Activated CD4-positive, alpha-beta memory T cell treated with anti-CD3 and anti-CD28 coated beads, Interleukin-2, amount 10 ng/mL, durations not matched to agents 7 days and 5 days (primary cell): ENCODE results near the gene POLR2L. TPM values are rescaled to one million over a fixed set of nuclear protein-coding genes. Genes with fewer than 3 reads are reported as not detected.

Experiments used
- CTCF ChIA-PET: fragments of 350-600 bp; sonication (Branson Sonifier 250); formaldehyde crosslinking; loops from one replicate; lab custom pipeline; 2021; ENCODE audit warnings: antibody characterized with exemption, inconsistent platforms; lab: Charles Lee
- POLR2A ChIA-PET: fragments of 350-600 bp; sonication (Branson Sonifier 250); formaldehyde crosslinking; loops from one replicate; lab custom pipeline; 2021; ENCODE audit warnings: antibody characterized with exemption; lab: Charles Lee
- DNase-seq: peaks from one replicate; pipeline ENCODE4 v3.0.0-alpha.2; 2020
- H3K27ac Mint-ChIP-seq: one replicate; pipeline ENCODE4 v1.8.0; 2021; ENCODE audit warnings: mild to moderate bottlenecking, mixed read lengths
- H3K27me3 Mint-ChIP-seq: one replicate; pipeline ENCODE4 v1.8.0; 2021; ENCODE audit warnings: mixed read lengths
- H3K36me3 Mint-ChIP-seq: one replicate; pipeline ENCODE4 v1.8.0; 2021; ENCODE audit warnings: low read depth, mixed read lengths
- H3K4me1 Mint-ChIP-seq: one replicate; pipeline ENCODE4 v1.8.0; 2021; ENCODE audit warnings: mixed read lengths
- H3K4me3 Mint-ChIP-seq: one replicate; pipeline ENCODE4 v1.8.0; 2021; ENCODE audit warnings: mild to moderate bottlenecking, mixed read lengths
- H3K9me3 Mint-ChIP-seq: one replicate; pipeline ENCODE4 v1.8.0; 2021; ENCODE audit warnings: mixed read lengths
- total RNA-seq, 2 experiments: library from RNA; stranded (reverse); gene quantifications; one replicate each; pipeline ENCODE4 v1.2.3, GENCODE V29; 2021

POLR2L gene
- total RNA-seq, 2 experiments from 2014 or later = 59.3 to 61.5 TPM

DNA sequence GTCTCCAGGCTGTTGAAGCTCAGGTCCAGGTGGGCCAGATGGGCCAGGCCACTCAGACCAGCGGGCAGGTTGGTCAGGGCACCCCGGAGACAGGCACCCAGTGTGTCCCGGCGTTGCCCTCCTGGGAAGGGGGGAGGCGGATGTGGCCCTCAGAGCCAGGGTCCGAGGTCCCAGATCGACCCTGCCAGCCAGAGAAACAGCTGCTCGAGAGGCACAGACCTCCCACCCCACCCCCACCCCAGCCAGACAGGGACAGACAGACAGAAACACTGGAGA, 38.9 kb downstream of the POLR2L start:
- ChIA-PET POLR2A (interaction anchor here (1.1 to 4.1 kb wide), 4 partner anchors 7 to 40 kb away, joined by 3 to 21 read pairs (median 16); partner anchors contain the start of genes GATD1, PNPLA2 and TSPAN4), CTCF (no interaction called here)
- Mint-ChIP-seq H3K4me3 (peak overlapping the region; percentile 82), H3K9me3 (no peaks in the 10 kb centered on the region), H3K4me1 (peaks cover 37% of the 10 kb centered on the region), H3K27ac (no peak overlapping the region), H3K36me3 (peaks cover 18% of the 10 kb centered on the region), H3K27me3 (no peaks in the 10 kb centered on the region)
- no peak for DNase-seq

DNA sequence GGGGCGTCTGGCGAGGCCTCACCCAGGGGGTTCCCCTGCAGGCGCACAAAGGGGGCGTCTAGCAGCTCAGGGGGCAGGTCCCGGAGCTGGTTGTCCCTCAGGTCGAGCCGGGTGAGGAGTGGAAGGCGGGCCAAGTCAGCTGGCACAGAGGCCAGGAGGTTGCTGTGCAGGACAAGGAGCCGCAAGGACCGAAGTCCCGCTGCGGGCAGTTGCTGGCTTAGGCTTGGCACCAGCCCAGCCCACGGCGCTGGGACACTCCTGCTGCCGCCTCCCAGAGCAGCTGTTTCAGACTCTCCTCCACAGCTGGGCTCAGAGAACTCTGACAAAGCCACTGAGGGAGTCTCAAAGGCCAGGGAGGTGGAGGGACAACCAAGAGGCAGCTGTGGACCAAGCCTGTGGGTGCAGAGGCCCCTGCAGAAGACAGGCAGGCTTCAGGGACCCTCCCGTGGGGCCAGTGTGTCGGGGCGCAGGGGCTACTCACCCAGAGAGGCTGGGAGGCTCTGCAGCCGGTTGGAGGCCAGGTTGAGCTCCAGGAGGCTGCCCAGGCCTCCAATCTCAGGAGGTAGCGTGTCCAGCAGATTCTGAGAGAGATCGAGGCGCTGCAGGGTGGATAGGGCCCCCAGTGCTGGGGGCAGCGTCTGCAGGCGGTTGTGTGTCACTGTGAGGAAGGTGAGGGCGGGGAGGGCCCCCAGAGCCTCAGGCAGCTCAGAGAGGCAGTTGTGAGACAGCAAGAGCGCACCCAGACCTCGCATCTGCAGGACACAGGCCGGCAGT, 39.4 kb downstream of the POLR2L start:
- ChIA-PET POLR2A (interaction anchor here (2.3 kb wide), 1 partner anchor 25 kb away, joined by 12 read pairs; the partner anchor contains the start of gene GATD1), CTCF (no interaction called here)
- Mint-ChIP-seq H3K27ac (no peak overlapping the region), H3K36me3 (peaks cover 18% of the 10 kb centered on the region), H3K27me3 (no peaks in the 10 kb centered on the region), H3K4me1 (peaks cover 32% of the 10 kb centered on the region), H3K9me3 (no peaks in the 10 kb centered on the region), H3K4me3 (peak overlapping the region; percentile 82)
- DNase-seq = no peak

DNA sequence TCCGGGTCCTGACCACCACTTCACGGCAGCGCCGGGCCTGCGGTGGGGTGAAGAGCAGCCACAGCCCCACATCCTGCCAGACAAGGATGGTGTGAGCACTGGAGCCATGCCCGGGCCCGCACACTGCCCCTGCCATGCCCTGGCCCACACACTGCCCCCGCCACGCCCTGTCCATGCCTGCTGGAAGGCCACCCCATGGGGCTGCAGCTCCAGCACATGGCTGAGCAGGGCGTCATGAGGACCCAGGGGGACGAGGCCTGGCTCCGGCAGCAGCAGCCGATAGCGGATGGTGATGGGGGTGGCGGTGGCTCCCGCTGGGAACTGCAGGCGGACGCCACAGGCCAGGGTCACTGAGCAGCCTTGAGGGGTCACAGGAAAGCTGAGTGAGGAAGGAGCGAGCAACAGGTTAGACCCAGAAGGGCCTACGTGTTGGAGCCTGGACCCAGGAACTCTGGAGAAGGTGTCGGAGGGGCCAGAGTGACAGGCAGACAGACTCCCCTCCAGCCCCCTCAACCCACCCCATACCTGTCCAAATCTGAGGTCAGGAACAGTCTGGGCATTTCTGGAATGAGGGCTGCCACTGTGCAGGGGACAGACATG, 40.2 kb downstream of the POLR2L start:
- Mint-ChIP-seq H3K9me3 (no peaks in the 10 kb centered on the region), H3K27me3 (no peaks in the 10 kb centered on the region), H3K36me3 (peaks cover 18% of the 10 kb centered on the region), H3K4me1 (peaks cover 32% of the 10 kb centered on the region), H3K4me3 (no peak overlapping the region), H3K27ac (no peak overlapping the region)
- CTCF ChIA-PET = no interaction called here
- POLR2A ChIA-PET = interaction anchor here (1.3 kb wide), 1 partner anchor 18 kb away, joined by 3 read pairs; no protein-coding TSS in a partner anchor
- DNase-seq = no peak

DNA sequence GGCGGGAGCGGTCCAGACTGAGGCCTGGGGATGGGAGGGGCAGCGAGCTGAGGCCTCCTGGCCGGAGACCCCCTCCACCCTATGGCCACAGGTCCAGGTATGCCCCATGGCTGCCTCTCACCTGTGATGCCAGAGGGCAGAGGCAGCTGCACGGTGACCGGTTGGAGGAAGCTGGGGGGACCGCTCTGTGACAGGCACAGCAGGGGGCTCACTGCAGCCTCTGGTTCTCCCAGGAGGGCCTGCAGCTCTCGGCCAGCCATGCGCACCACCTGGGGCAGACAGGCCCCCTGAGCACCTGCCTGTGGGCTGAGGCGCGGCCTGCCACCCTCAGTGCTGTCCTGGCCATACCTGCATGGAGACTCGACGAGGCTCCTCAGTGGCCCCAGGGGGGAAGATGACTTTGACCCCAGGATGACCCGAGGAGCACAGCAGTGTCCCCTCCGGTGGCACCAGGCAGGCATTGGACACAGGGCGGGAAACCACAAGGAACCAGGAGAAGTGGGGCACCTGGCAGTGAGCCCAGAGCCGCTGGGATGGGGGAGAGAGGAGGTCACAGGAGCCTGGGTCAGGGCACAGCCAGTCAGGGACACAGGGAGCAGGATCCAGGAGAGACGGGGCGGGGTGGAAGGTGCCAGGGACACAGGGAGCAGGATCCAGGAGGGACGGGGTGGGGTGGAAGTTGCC, 41.1 kb downstream of the POLR2L start:
- Mint-ChIP-seq H3K27ac (no peak overlapping the region), H3K36me3 (peaks cover 18% of the 10 kb centered on the region), H3K4me3 (no peak overlapping the region), H3K27me3 (no peaks in the 10 kb centered on the region), H3K4me1 (peaks cover 37% of the 10 kb centered on the region), H3K9me3 (no peaks in the 10 kb centered on the region)
- CTCF ChIA-PET = no interaction called here
- POLR2A ChIA-PET = interaction anchor here (1.3 kb wide), 1 partner anchor 19 kb away, joined by 3 read pairs; no protein-coding TSS in a partner anchor
- no peak for DNase-seq

DNA sequence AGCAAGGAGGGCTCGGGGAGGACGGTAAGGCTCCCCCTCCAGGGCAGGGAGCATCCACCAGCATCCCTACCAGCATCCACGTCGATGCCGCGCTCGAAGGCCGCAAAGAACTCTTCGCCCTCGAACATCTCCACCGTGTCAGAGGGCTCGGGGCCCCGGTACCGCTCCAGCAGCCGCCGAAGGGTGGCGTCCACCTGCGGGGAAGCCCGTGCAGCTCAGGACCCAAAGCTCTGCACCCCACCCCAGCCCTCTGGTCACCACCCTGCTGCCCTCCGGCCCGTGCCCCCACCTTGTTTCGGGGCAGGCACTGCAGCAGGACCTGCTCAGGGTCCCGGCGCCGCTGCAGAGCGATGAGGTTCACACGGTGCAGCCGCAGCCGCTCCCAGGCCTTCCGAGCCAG, 41.9 kb downstream of the POLR2L start:
- ChIA-PET CTCF (no interaction called here), POLR2A (no interaction called here)
- Mint-ChIP-seq H3K4me1 (peaks cover 36% of the 10 kb centered on the region), H3K9me3 (no peaks in the 10 kb centered on the region), H3K27ac (no peak overlapping the region), H3K27me3 (no peaks in the 10 kb centered on the region), H3K36me3 (peaks cover 21% of the 10 kb centered on the region), H3K4me3 (no peak overlapping the region)
- no peak for DNase-seq

DNA sequence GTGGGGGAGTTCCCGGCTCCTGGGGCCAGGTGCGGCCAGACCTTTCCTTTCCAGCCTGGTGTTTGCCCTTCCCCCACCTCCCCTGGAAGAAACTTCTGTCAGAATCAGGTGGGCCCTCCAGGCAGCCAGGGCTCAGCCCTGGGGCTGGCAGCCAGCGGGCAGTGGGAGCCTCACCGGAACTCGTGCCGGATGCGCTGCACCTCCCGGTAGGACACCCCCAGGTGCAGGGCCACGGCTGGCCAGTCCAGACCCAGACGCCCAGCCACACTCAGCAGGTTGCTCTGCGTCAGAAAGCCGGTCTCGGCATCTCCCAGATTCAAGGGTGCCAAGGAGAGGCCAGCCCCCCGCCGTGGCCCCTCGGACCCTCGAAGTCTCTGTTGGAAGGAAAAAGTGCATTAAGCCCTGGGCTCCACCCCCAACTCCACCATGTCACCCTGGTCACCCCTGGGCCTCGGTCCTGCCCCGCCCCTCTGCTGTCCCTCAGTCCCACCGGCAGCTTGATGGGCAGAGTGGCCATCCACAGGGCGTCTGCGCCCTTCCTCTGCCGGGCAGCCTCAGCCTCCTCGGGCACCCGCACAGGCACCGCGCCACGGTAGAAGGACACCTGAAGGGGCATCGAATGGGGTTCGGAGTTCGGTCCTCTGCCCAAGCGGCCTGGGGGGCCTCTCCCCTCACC, 42.5 kb downstream of the POLR2L start:
- no peaks in the 10 kb centered on the region for H3K9me3 Mint-ChIP-seq
- H3K36me3 Mint-ChIP-seq = peaks cover 21% of the 10 kb centered on the region
- peaks cover 40% of the 10 kb centered on the region for H3K4me1 Mint-ChIP-seq
- no peak overlapping the region for H3K4me3 Mint-ChIP-seq
- ChIA-PET POLR2A (no interaction called here), CTCF (no interaction called here)
- no peaks in the 10 kb centered on the region for H3K27me3 Mint-ChIP-seq
- no peak for DNase-seq
- H3K27ac Mint-ChIP-seq = no peak overlapping the region

DNA sequence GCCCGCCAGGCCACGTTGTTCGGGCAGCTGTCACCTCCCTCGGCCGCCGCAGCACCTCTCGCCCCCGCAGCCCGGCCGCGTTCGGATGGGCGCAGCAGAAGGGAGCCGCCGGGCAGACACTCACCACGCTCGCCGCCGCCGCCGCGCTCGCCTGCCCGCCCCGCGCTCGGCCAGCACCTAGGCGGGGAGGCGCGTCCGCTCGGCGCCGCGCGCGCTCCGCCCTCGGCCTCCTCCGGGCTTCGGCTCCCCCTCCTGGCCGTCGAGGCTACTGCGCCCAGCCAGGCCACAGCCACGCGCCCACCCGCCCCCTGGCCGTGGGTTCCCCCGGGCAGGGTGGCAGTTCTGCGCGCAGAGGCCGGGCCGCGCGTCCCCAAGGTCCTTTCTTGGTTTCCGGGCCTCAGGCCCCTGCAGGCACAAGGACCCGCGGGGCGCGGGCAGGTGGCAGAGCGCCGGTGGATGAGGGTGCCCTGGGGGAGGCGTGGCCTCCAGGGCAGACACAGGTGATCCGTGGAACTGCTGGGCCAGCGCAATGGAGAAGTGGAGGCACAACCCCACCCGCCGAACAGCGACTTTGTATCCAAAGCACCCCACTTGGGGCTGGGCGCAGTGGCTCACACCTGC, 44.1 kb downstream of the POLR2L start, which contains the start of gene SLC25A22:
TSS of gene SLC25A22 (minus strand) at position 189 of the 621 bp plus-strand sequence. CDS start 3,275 bp downstream, outside the sequence.
- H3K4me3 Mint-ChIP-seq = peak within 1 kb of the TSS; percentile 93
- peaks cover 23% of the 10 kb centered on the region for H3K36me3 Mint-ChIP-seq
- peak; percentile 87 for DNase-seq
- ChIA-PET CTCF (interaction anchor here (0.8 to 1.4 kb wide), 2 partner anchors 11 to 32 kb away, joined by 3 read pairs; no protein-coding TSS in a partner anchor), POLR2A (interaction anchor here (0.7 to 3.9 kb wide), 2 partner anchors 11 kb away, joined by 3 to 23 read pairs; partner anchors contain the start of gene RPLP2)
- H3K9me3 Mint-ChIP-seq = no peaks in the 10 kb centered on the region
- H3K4me1 Mint-ChIP-seq = peaks cover 37% of the 10 kb centered on the region
- no peaks in the 10 kb centered on the region for H3K27me3 Mint-ChIP-seq
- peak within 1 kb of the TSS; percentile 89 for H3K27ac Mint-ChIP-seq

DNA sequence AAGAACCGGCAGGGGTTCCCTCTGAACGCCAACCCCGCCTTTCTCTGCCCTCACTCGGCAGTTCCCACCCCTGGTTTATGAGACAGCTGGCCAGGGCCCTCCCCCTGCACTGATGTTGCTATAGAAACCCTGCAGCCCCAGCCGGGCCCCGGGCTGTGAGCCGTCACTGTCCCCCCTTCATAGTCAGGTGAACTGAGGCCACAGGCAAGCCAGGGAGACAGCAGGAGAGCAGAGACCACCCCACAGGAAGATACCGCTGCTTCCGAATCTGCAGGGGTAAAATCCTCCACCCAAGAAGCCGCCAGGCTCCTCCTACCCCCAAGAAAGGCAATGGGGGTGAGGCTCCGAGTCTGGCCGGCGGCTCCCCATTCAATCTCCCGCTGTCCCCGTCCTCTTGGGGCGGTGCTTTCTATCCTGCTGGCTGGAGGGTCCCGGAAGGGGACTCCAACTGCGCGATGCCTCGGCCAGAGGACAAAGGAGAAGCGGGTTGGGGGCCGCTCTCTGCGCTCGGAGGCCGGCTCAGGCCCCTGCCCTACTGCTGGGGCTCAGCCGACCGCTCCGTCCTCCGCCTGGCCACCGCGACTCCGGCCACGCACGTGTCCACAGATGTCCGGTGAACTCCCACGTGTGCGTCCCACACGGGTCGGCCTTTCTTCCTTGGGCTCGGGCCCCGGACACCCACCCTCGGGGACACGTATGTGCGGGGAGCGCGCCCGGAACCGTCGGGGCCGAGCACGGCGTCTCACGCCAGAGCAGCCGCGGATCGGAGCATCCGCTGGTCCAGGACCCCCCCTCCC, 44.8 kb downstream of the POLR2L start:
- H3K4me1 Mint-ChIP-seq = peaks cover 33% of the 10 kb centered on the region
- no peaks in the 10 kb centered on the region for H3K9me3 Mint-ChIP-seq
- peaks cover 22% of the 10 kb centered on the region for H3K36me3 Mint-ChIP-seq
- peak overlapping the region; percentile 89 for H3K27ac Mint-ChIP-seq
- H3K27me3 Mint-ChIP-seq = no peaks in the 10 kb centered on the region
- ChIA-PET POLR2A (interaction anchor here (0.8 to 3.9 kb wide), 6 partner anchors 8 to 22 kb away, joined by 3 to 35 read pairs (median 16); partner anchors contain the start of genes GATD1, PIDD1, PNPLA2 and RPLP2), CTCF (interaction anchor here (1.4 kb wide), 1 partner anchor 33 kb away, joined by 3 read pairs; no protein-coding TSS in a partner anchor)
- peak overlapping the region; percentile 93 for H3K4me3 Mint-ChIP-seq
- peak; percentile 76 for DNase-seq

DNA sequence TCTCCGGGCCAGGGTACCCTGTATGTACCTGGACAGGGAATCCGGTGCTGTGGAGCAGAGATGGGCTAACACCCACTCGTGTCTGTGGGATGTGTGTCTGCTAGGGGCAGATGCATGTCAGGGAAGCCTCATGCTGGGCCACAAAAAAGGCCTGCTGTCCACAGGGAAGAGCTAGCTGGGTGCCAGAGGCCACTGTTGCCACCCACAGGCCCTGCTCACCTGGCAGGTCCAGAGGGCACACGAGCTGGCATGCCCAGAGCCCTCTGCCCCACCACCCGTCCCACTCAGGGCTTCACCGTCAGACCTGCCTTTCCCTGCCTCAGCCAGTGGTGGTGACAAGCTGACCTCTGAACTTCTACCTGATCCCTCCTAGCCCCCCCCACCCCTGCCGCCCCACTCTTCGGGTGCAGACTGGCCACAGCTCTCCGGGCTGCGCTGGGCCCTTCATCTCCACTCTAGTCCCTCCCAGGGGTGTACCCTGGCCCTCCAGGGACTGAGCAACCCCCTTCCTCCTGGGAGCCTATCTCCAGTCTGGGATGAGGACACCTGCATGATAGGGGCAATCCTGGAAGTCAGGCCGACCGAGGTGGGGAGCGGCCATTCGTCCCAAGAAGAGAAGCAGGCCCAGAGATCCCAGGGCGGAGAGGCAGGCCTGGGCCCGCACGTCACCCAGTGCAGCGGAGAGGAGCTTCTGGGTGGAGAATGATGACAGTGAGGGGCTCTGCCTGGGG, 45.6 kb downstream of the POLR2L start:
- peak overlapping the region; percentile 89 for H3K27ac Mint-ChIP-seq
- peaks cover 19% of the 10 kb centered on the region for H3K36me3 Mint-ChIP-seq
- DNase-seq = no peak
- ChIA-PET POLR2A (interaction anchor here (0.8 to 3.9 kb wide), 10 partner anchors 9 to 221 kb away, joined by 3 to 35 read pairs (median 4); partner anchors contain the start of genes GATD1, PHRF1, PIDD1 and PNPLA2), CTCF (no interaction called here)
- no peaks in the 10 kb centered on the region for H3K27me3 Mint-ChIP-seq
- peaks cover 32% of the 10 kb centered on the region for H3K4me1 Mint-ChIP-seq
- H3K9me3 Mint-ChIP-seq = no peaks in the 10 kb centered on the region
- H3K4me3 Mint-ChIP-seq = peak overlapping the region; percentile 93

DNA sequence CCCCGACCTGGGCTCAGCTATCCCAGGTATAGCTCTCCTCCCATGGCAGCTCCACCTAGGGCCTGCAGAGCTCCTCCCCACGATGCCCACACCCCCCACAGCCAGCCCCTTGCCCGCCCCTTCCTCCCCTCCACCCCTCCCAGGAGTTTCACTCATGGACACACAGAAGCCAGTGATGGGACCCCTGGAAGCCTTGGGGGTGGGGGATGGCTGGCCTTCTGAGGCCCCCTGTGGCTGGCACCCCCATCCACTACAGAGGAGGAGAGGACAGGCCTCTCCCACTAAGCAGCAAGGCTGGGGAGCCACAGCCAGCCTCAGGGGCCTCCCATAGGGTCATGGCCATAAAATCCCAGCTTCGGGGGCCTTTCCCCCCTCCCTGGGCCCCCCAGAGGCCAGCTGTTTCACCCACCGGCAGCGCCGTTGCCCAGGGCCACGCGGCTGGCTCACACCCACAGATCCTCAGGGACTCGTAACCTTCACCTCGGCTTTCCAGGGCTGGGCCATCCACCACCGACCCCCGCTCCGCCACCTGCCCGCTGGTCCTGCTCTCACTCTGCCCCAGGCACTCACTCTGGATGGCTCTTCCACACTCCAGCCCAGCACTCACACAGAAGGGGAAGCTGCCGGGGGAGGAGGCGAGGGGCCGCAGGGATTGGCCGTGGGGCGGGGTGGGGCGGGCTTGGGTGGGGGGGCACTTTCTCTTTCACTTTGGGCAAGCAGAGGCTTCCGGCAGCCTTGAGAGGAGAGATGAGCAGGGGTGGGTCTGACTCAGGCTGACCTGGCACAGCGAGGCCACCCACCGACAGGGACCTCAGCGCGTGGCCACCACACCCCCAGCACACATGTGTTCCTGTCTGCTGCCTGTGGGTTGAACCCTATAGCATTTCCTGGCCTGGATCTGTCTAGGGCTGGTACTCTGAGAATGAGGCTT, 46.4 kb downstream of the POLR2L start:
- no peaks in the 10 kb centered on the region for H3K9me3 Mint-ChIP-seq
- H3K27ac Mint-ChIP-seq = peak overlapping the region; percentile 89
- peaks cover 30% of the 10 kb centered on the region for H3K4me1 Mint-ChIP-seq
- H3K36me3 Mint-ChIP-seq = peaks cover 17% of the 10 kb centered on the region
- H3K27me3 Mint-ChIP-seq = no peaks in the 10 kb centered on the region
- CTCF ChIA-PET = no interaction called here
- POLR2A ChIA-PET = interaction anchor here (0.6 to 3.9 kb wide), 11 partner anchors 8 to 220 kb away, joined by 3 to 35 read pairs (median 4); partner anchors contain the start of genes GATD1, PHRF1, PIDD1 and PNPLA2
- peak overlapping the region; percentile 93 for H3K4me3 Mint-ChIP-seq
- peak; percentile 87 for DNase-seq
